H9 (cell line): ENCODE results near the gene MED13L. TPM values are rescaled to one million over a fixed set of nuclear protein-coding genes. Genes with fewer than 3 reads are reported as not detected.

Experiments
- DNase-seq: peaks from one replicate; pipeline ENCODE4 v3.0.0-alpha.2; 2017
- H2AFZ ChIP-seq: one replicate; pipeline ENCODE4 v1.6.1; 2013; ENCODE audit warnings: mild to moderate bottlenecking, low read length, control low read depth, moderate library complexity
- H2AK5ac ChIP-seq: 2 replicates; pipeline ENCODE4 v1.6.1; 2013; ENCODE audit warnings: low read length, control low read depth, mixed read lengths; ENCODE audit not compliant: insufficient read length
- H2BK120ac ChIP-seq: one replicate; pipeline ENCODE4 v1.6.1; 2013; ENCODE audit warnings: low read depth, mild to moderate bottlenecking, low read length, control low read depth, inconsistent platforms; ENCODE audit not compliant: poor library complexity, severe bottlenecking
- H2BK12ac ChIP-seq: 2 replicates; pipeline ENCODE4 v1.6.1; 2013; ENCODE audit warnings: low read length, control low read depth, mixed read lengths, low read depth; ENCODE audit not compliant: insufficient read length
- H2BK15ac ChIP-seq: 2 replicates; pipeline ENCODE4 v1.6.1; 2013; ENCODE audit warnings: low read depth, low read length, control low read depth
- H2BK20ac ChIP-seq: one replicate; pipeline ENCODE4 v1.6.1; 2013; ENCODE audit warnings: low read depth, mild to moderate bottlenecking, low read length, control low read depth, inconsistent platforms; ENCODE audit not compliant: poor library complexity, severe bottlenecking
- H2BK5ac ChIP-seq: 2 replicates; pipeline ENCODE4 v1.6.1; 2013; ENCODE audit warnings: low read length, control low read depth, mixed read lengths; ENCODE audit not compliant: insufficient read length
- H3K14ac ChIP-seq: 2 replicates; pipeline ENCODE4 v1.6.1; 2013; ENCODE audit warnings: low read length, control low read depth; ENCODE audit not compliant: insufficient read depth
- H3K18ac ChIP-seq: 2 replicates; pipeline ENCODE4 v1.6.1; 2013; ENCODE audit warnings: low read depth, mild to moderate bottlenecking, mixed read lengths, low read length, control low read depth; ENCODE audit not compliant: insufficient read length
- H3K23ac ChIP-seq: 2 replicates; pipeline ENCODE4 v1.6.1; 2013; ENCODE audit warnings: low read length, control low read depth, mixed read lengths, low read depth; ENCODE audit not compliant: insufficient read length
- H3K23me2 ChIP-seq: 2 replicates; pipeline ENCODE4 v1.6.1; 2013; ENCODE audit warnings: low read depth, mild to moderate bottlenecking, mixed read lengths, low read length, control low read depth; ENCODE audit not compliant: insufficient read length, poor library complexity, severe bottlenecking
- H3K27ac ChIP-seq: 2 replicates; pipeline ENCODE4 v1.5.1; 2013; ENCODE audit warnings: low read length, control low read depth, mixed read lengths, low read depth; ENCODE audit not compliant: insufficient read length
- H3K27me3 ChIP-seq: 2 replicates; pipeline ENCODE4 v1.6.1; 2013; ENCODE audit warnings: low read length, control low read depth, inconsistent platforms; ENCODE audit not compliant: insufficient read depth
- H3K4ac ChIP-seq: 2 replicates; pipeline ENCODE4 v1.6.1; 2013; ENCODE audit warnings: low read depth, mild to moderate bottlenecking, control low read depth, inconsistent platforms, low read length, moderate library complexity
- H3K4me1 ChIP-seq: 2 replicates; pipeline ENCODE4 v1.6.1; 2013; ENCODE audit warnings: low read length, control low read depth, inconsistent platforms; ENCODE audit not compliant: insufficient read depth
- H3K4me2 ChIP-seq: 2 replicates; pipeline ENCODE4 v1.6.1; 2013; ENCODE audit warnings: low read length, control low read depth, mixed read lengths; ENCODE audit not compliant: insufficient read length, insufficient read depth
- H3K56ac ChIP-seq: 2 replicates; pipeline ENCODE4 v1.6.1; 2013; ENCODE audit warnings: low read depth, mild to moderate bottlenecking, mixed read lengths, low read length, control low read depth; ENCODE audit not compliant: insufficient read length
- H3K79me1 ChIP-seq: 2 replicates; pipeline ENCODE4 v1.6.1; 2013; ENCODE audit warnings: low read depth, mild to moderate bottlenecking, moderate library complexity, low read length, control low read depth, inconsistent platforms; ENCODE audit not compliant: insufficient read depth, poor library complexity, severe bottlenecking
- H3K79me2 ChIP-seq: 2 replicates; pipeline ENCODE4 v1.6.1; 2013; ENCODE audit warnings: low read length, control low read depth, inconsistent platforms; ENCODE audit not compliant: insufficient read depth
- H3K9ac ChIP-seq: 2 replicates; pipeline ENCODE4 v1.6.1; 2013; ENCODE audit warnings: low read length, control low read depth, mixed read lengths; ENCODE audit not compliant: insufficient read length; ENCODE audit errors: extremely low read depth
- H3K9me3 ChIP-seq: one replicate; pipeline ENCODE4 v1.6.1; 2013; ENCODE audit warnings: low read depth, low read length, inconsistent platforms; ENCODE audit not compliant: control insufficient read depth
- H3T11ph ChIP-seq: one replicate; pipeline ENCODE4 v1.6.1; 2013; ENCODE audit warnings: mild to moderate bottlenecking, low read length, control low read depth, inconsistent platforms
- H4K20me1 ChIP-seq: one replicate; pipeline ENCODE4 v1.6.1; 2013; ENCODE audit not compliant: control insufficient read depth, insufficient read length, insufficient read depth
- H4K5ac ChIP-seq: 2 replicates; pipeline ENCODE4 v1.6.1; 2013; ENCODE audit warnings: low read depth, mild to moderate bottlenecking, mixed read lengths, low read length, control low read depth; ENCODE audit not compliant: insufficient read length
- H4K8ac ChIP-seq: replicated peaks from 2 replicates; pipeline ENCODE4 v1.6.1; 2013; ENCODE audit warnings: low read length, control low read depth, mixed read lengths, low read depth; ENCODE audit not compliant: insufficient read length
- H4K91ac ChIP-seq: 2 replicates; pipeline ENCODE4 v1.6.1; 2013; ENCODE audit warnings: low read depth, mild to moderate bottlenecking, moderate library complexity, mixed read lengths, low read length, control low read depth; ENCODE audit not compliant: insufficient read length
- H3K27ac Mint-ChIP-seq, 3 experiments: 2 replicates in 2 of 3; 3 replicates in 1 of 3; pipeline ENCODE4 v1.8.0; 2020 to 2021; ENCODE audit warnings: mixed read lengths in 3 of 3, mild to moderate bottlenecking in 1 of 3, moderate library complexity in 1 of 3
- H3K27me3 Mint-ChIP-seq: 2 replicates; pipeline ENCODE4 v1.8.0; 2021; ENCODE audit warnings: low read depth, mild to moderate bottlenecking, moderate library complexity, mixed read lengths
- H3K36me3 Mint-ChIP-seq, 3 experiments: 2 replicates in 2 of 3; 3 replicates in 1 of 3; pipeline ENCODE4 v1.8.0; 2020 to 2021; ENCODE audit warnings: low read depth in 3 of 3, mixed read lengths in 3 of 3; ENCODE audit not compliant: insufficient read depth in 1 of 3
- H3K4me1 Mint-ChIP-seq, 2 experiments: 2 replicates each; pipeline ENCODE4 v1.8.0; 2020; ENCODE audit warnings: mixed read lengths in 2 of 2
- H3K4me3 Mint-ChIP-seq, 2 experiments: 2 replicates in 1 of 2; 3 replicates in 1 of 2; pipeline ENCODE4 v1.8.0; 2020 to 2021; ENCODE audit warnings: mild to moderate bottlenecking in 2 of 2, mixed read lengths in 2 of 2, moderate library complexity in 1 of 2
- H3K9me3 Mint-ChIP-seq, 2 experiments: 2 replicates in 1 of 2; 3 replicates in 1 of 2; pipeline ENCODE4 v1.8.0; 2020; ENCODE audit warnings: mild to moderate bottlenecking in 2 of 2, mixed read lengths in 2 of 2, moderate library complexity in 1 of 2
- WGBS: extraction: QIAGEN DNeasy Blood & Tissue Kit; methylation state at CpG from one replicate; pipeline ENCODE4 v1.1.7; 2013; ENCODE audit warnings: missing lambda C conversion rate, low lambda C conversion rate, mixed read lengths; ENCODE audit not compliant: insufficient read length; ENCODE audit errors: extremely low coverage; 5-methylcytosine and 5-hydroxymethylcytosine counted together
- total RNA-seq: library from RNA; stranded (reverse); gene quantifications from 2 replicates; pipeline ENCODE4 v1.2.1, GENCODE V29; 2021
- TF ChIP-seq, protein P1 (sequence below): fragments of 200-600 bp; sonication (generic); conservative IDR thresholded peaks from 3 replicates; pipeline ENCODE4 v1.8.0; 2021; ENCODE audit warnings: antibody characterized with exemption, mild to moderate bottlenecking

The MED13L gene
- total RNA-seq, 1 experiment from 2014 or later = 52.4 TPM

DNA sequence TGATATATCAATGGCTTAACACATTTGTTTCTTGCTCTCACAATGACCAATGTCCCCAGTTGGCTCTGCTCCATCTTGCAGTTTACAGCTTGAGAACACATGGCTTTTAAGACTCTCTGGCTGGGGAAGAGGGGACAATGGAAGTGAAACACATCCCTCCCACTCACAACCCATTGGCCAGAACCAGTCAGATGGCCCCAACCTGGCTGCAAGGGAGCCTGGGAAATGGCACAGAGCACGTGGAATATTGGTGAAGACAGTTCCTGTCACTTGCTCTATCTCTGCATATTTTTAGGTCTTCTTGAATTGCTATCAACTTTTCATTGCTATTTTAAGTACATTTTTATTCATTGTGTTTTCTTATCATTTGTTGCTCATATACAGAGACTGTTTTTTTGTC, 345.4 kb downstream of the MED13L start:
- no peak for DNase-seq
- H3K4me1 ChIP-seq = no peaks in the 10 kb centered on the region
- no peak overlapping the region for H4K91ac ChIP-seq
- H3K79me2 ChIP-seq = no peaks in the 10 kb centered on the region
- H3K4ac ChIP-seq = no peak overlapping the region
- H3K4me2 ChIP-seq = no peak overlapping the region
- no peak overlapping the region for H3T11ph ChIP-seq
- no peaks in the 10 kb centered on the region for H3K79me1 ChIP-seq
- no peak overlapping the region for H2BK120ac ChIP-seq
- no peak overlapping the region for H3K9ac ChIP-seq
- Mint-ChIP-seq H3K4me3 (no peak overlapping the region), H3K27me3 (peaks cover 5% of the 10 kb centered on the region), H3K36me3 (peaks cover 0 to 2% (median 0%) of the 10 kb centered on the region in 3 experiments; a peak in 2 of 7 replicates), H3K9me3 (no peaks in the 10 kb centered on the region), H3K4me1 (no peaks in the 10 kb centered on the region; a peak in 1 of 4 replicates), H3K27ac (no peak overlapping the region)
- H3K9me3 ChIP-seq = no peaks in the 10 kb centered on the region
- H4K5ac ChIP-seq = no peak overlapping the region
- WGBS = no CpG with 5 or more reads among the region's 1 CpG
- H3K56ac ChIP-seq = no peak overlapping the region
- no peaks in the 10 kb centered on the region for H4K20me1 ChIP-seq
- no peak overlapping the region for H3K14ac ChIP-seq
- H4K8ac ChIP-seq = no peak overlapping the region
- TF ChIP-seq, protein P1, sequence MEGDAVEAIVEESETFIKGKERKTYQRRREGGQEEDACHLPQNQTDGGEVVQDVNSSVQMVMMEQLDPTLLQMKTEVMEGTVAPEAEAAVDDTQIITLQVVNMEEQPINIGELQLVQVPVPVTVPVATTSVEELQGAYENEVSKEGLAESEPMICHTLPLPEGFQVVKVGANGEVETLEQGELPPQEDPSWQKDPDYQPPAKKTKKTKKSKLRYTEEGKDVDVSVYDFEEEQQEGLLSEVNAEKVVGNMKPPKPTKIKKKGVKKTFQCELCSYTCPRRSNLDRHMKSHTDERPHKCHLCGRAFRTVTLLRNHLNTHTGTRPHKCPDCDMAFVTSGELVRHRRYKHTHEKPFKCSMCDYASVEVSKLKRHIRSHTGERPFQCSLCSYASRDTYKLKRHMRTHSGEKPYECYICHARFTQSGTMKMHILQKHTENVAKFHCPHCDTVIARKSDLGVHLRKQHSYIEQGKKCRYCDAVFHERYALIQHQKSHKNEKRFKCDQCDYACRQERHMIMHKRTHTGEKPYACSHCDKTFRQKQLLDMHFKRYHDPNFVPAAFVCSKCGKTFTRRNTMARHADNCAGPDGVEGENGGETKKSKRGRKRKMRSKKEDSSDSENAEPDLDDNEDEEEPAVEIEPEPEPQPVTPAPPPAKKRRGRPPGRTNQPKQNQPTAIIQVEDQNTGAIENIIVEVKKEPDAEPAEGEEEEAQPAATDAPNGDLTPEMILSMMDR = no peak
- H2BK12ac ChIP-seq = no peak overlapping the region
- no peak overlapping the region for H2BK20ac ChIP-seq
- H2BK5ac ChIP-seq = no peak overlapping the region
- H3K27ac ChIP-seq = no peak overlapping the region
- H2AFZ ChIP-seq = no peak overlapping the region
- no peak overlapping the region for H3K18ac ChIP-seq
- no peak overlapping the region for H2BK15ac ChIP-seq
- H3K27me3 ChIP-seq = no peaks in the 10 kb centered on the region
- no peaks in the 10 kb centered on the region for H3K23me2 ChIP-seq
- no peak overlapping the region for H2AK5ac ChIP-seq
- H3K23ac ChIP-seq = no peak overlapping the region
